ENCODE results near the gene ATXN1.

ATXN1 gene

DNA sequence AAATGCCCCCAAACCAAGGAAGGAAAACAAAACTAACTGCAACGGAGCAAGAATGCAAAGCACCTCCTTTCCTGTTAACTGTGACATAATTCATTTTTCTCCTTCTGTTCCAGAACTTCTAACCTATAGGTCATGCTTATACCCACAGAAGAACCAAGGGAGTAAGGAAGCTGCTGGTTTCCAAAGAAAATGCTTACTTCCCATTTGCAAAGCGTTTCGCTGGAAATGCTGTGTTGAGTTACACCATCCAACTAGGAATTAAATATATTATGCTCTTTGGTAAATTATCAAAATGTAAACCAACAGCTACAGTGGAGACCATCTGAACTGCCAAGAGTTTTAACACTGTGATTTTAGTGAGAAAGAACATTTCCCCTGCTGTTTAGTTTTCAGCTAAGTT lies 42.9 kb downstream of the ATXN1 start:
- TF ChIP-seq POLR2AphosphoS5 (IDR thresholded peaks at IDR 0.05; ENCODE audit: low read depth) (no peak), GABPA (IDR thresholded peaks at IDR 0.05; ENCODE audit: low read depth) (no peak), SPI1 (IDR thresholded peaks at IDR 0.05; ENCODE audit: borderline replicate concordance, low read depth) (no peak)
- TF ChIP-seq, protein P1, sequence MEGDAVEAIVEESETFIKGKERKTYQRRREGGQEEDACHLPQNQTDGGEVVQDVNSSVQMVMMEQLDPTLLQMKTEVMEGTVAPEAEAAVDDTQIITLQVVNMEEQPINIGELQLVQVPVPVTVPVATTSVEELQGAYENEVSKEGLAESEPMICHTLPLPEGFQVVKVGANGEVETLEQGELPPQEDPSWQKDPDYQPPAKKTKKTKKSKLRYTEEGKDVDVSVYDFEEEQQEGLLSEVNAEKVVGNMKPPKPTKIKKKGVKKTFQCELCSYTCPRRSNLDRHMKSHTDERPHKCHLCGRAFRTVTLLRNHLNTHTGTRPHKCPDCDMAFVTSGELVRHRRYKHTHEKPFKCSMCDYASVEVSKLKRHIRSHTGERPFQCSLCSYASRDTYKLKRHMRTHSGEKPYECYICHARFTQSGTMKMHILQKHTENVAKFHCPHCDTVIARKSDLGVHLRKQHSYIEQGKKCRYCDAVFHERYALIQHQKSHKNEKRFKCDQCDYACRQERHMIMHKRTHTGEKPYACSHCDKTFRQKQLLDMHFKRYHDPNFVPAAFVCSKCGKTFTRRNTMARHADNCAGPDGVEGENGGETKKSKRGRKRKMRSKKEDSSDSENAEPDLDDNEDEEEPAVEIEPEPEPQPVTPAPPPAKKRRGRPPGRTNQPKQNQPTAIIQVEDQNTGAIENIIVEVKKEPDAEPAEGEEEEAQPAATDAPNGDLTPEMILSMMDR (IDR thresholded peaks at IDR 0.05; ENCODE audit: insufficient read depth, low read length): no peak
- TF ChIP-seq, protein P2, sequence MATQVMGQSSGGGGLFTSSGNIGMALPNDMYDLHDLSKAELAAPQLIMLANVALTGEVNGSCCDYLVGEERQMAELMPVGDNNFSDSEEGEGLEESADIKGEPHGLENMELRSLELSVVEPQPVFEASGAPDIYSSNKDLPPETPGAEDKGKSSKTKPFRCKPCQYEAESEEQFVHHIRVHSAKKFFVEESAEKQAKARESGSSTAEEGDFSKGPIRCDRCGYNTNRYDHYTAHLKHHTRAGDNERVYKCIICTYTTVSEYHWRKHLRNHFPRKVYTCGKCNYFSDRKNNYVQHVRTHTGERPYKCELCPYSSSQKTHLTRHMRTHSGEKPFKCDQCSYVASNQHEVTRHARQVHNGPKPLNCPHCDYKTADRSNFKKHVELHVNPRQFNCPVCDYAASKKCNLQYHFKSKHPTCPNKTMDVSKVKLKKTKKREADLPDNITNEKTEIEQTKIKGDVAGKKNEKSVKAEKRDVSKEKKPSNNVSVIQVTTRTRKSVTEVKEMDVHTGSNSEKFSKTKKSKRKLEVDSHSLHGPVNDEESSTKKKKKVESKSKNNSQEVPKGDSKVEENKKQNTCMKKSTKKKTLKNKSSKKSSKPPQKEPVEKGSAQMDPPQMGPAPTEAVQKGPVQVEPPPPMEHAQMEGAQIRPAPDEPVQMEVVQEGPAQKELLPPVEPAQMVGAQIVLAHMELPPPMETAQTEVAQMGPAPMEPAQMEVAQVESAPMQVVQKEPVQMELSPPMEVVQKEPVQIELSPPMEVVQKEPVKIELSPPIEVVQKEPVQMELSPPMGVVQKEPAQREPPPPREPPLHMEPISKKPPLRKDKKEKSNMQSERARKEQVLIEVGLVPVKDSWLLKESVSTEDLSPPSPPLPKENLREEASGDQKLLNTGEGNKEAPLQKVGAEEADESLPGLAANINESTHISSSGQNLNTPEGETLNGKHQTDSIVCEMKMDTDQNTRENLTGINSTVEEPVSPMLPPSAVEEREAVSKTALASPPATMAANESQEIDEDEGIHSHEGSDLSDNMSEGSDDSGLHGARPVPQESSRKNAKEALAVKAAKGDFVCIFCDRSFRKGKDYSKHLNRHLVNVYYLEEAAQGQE (IDR thresholded peaks at IDR 0.05; ENCODE audit: insufficient replicate concordance, low read depth): no peak

DNA sequence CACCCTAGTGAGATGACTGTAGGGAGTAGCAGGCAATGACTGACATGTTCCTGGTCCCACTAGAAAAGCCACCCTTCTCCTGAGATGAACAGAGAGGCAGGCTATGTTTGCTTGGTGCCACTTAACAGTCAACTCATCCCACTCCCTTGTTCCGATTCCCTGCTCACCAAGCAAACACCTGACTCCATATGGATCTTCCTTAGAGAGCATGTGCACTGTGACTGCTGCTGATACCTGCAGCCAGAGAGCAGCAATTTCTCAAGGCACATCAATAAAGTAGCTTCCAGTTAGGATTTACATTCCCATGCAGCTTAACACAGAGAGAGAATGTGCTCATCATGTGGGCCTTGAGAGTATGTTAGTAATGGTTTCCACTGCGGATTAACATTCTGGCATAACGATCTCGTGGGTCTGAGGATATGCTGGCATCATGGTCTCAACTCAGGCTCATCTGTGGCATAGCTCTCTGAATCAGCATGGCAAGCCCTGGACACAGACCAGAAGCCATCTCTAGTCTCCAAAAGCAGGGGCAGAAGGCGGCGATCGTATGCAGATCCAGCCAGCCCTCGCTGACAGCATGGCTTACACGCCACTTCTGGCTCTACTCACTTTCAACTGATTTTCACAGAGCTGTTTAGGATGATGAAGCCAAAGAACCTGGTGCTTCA lies 43.9 kb downstream of the ATXN1 start:
- TF ChIP-seq SPI1 (IDR thresholded peaks at IDR 0.05; ENCODE audit: borderline replicate concordance, low read depth): no peak
- TF ChIP-seq, protein P1 (IDR thresholded peaks at IDR 0.05; ENCODE audit: insufficient read depth, low read length): no peak
- TF ChIP-seq GABPA (IDR thresholded peaks at IDR 0.05; ENCODE audit: low read depth): no peak
- TF ChIP-seq POLR2AphosphoS5 (IDR thresholded peaks at IDR 0.05; ENCODE audit: low read depth): no peak
- TF ChIP-seq, protein P2 (IDR thresholded peaks at IDR 0.05; ENCODE audit: insufficient replicate concordance, low read depth): no peak
- no peak for DNase-seq (ENCODE audit: low read depth in 1 of 2, low spot score in 1 of 2)
- H3K27me3 ChIP-seq (ENCODE audit: insufficient read depth, poor library complexity, severe bottlenecking): no peaks in the 10 kb centered on the region
- no peak overlapping the region for H3K4me3 ChIP-seq (replicated peaks; ENCODE audit: insufficient read depth, low read length)
- H3K27ac ChIP-seq (replicated peaks): no peak overlapping the region

More for the DNA sequence above, 42.9 kb downstream of the ATXN1 start:
- Histone ChIP-seq H3K27ac (replicated peaks) (no peak overlapping the region), H3K27me3 (ENCODE audit: insufficient read depth, poor library complexity, severe bottlenecking) (no peaks in the 10 kb centered on the region), H3K4me3 (replicated peaks; ENCODE audit: insufficient read depth, low read length) (no peak overlapping the region)
- DNase-seq (ENCODE audit: low read depth in 1 of 2, low spot score in 1 of 2): no peak

DNA sequence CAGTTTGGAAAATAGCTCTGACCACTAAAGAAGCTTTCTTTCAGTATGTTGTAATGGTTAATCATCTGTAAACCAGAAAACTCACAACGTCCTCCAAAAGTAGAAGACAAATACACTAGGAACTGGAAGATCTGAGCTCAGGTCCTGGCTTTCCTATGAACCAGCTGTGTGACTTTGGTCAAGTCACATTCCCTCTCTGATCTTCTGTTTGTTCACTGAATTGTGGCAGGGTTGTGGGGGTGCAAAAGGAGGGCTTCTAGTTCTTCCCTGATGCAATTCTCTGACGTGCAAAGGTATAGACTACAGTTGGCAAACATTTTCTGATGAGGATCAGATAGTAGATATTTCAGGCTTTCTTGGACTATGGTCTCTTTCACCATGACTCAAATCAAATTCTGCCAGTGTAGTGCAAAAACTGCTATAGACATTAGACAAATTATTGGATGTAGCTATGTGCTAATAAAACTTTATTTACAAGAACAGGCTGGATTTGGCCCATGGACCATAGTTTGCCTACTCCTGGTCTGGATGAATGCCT lies 44.9 kb downstream of the ATXN1 start:
- Histone ChIP-seq H3K27me3 (ENCODE audit: insufficient read depth, poor library complexity, severe bottlenecking) (no peaks in the 10 kb centered on the region), H3K27ac (replicated peaks) (no peak overlapping the region), H3K4me3 (replicated peaks; ENCODE audit: insufficient read depth, low read length) (no peak overlapping the region)
- no peak for TF ChIP-seq GABPA (IDR thresholded peaks at IDR 0.05; ENCODE audit: low read depth)
- TF ChIP-seq, protein P2 (IDR thresholded peaks at IDR 0.05; ENCODE audit: insufficient replicate concordance, low read depth): no peak
- no peak for TF ChIP-seq POLR2AphosphoS5 (IDR thresholded peaks at IDR 0.05; ENCODE audit: low read depth)
- TF ChIP-seq, protein P1 (IDR thresholded peaks at IDR 0.05; ENCODE audit: insufficient read depth, low read length): no peak
- no peak for TF ChIP-seq SPI1 (IDR thresholded peaks at IDR 0.05; ENCODE audit: borderline replicate concordance, low read depth)
- DNase-seq (ENCODE audit: low read depth in 1 of 2, low spot score in 1 of 2): no peak

Data from HL-60 (cell line).